ENCODE results near the gene RHO.

The RHO gene

DNA sequence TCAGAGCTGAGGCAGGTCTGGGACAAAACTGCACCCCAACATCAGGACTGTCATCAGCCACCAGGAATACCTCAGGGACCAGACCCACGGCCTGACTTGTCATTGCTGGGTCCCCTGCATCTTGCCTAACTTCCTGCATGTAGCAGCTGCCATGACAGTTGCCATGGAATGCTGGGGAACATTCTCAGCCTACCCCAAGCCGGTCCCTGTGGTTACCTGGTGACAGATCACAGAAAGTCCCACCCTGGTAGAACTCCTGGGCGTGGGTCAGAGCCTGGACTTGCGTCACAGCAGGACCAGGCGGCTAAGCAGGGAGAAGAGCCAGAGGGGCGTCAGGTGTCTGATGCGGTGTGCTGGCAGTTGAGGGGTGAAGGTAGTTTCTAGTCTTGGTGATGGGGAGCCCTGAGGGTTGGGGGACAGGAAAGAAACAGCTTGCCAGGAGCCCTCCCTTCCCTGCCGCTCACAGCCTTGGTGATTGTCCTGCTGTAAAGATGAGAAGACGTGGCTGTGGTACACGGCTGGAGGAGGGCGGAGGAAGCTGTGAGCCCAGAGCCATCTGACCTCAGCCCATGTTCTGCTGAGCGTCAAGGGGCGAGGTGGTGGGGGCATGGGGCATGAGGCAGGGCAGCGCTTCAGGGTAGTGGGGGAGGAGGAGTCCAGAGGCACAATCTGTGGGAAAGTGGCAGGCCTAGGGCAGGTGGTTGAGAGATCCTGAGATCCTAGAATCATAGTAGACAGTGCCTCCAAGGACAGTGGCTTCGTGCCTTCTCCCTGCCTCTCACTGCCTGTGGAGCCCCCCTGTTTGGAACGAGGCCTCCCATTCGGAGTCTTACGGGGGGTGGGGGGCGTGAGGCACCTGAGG is 19.9 kb downstream of the RHO start:
- Histone ChIP-seq H3K36me3 (no peaks in the 10 kb centered on the region), H3K9me3 (no peaks in the 10 kb centered on the region), H3K27me3 (no peaks in the 10 kb centered on the region), H3K4me1 (peaks cover 0 to 15% (median 6%) of the 10 kb centered on the region in 4 donors), H3K4me3 (no peak overlapping the region), H3K27ac (no peak overlapping the region)
- DNase-seq, result no peak
- TF ChIP-seq, protein P1, sequence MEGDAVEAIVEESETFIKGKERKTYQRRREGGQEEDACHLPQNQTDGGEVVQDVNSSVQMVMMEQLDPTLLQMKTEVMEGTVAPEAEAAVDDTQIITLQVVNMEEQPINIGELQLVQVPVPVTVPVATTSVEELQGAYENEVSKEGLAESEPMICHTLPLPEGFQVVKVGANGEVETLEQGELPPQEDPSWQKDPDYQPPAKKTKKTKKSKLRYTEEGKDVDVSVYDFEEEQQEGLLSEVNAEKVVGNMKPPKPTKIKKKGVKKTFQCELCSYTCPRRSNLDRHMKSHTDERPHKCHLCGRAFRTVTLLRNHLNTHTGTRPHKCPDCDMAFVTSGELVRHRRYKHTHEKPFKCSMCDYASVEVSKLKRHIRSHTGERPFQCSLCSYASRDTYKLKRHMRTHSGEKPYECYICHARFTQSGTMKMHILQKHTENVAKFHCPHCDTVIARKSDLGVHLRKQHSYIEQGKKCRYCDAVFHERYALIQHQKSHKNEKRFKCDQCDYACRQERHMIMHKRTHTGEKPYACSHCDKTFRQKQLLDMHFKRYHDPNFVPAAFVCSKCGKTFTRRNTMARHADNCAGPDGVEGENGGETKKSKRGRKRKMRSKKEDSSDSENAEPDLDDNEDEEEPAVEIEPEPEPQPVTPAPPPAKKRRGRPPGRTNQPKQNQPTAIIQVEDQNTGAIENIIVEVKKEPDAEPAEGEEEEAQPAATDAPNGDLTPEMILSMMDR (IDR thresholded peaks at IDR 0.05), result no peak
- intact Hi-C loops (cut with DNase I; ENCODE audit: low total_unique reads), result no loop called here

DNA sequence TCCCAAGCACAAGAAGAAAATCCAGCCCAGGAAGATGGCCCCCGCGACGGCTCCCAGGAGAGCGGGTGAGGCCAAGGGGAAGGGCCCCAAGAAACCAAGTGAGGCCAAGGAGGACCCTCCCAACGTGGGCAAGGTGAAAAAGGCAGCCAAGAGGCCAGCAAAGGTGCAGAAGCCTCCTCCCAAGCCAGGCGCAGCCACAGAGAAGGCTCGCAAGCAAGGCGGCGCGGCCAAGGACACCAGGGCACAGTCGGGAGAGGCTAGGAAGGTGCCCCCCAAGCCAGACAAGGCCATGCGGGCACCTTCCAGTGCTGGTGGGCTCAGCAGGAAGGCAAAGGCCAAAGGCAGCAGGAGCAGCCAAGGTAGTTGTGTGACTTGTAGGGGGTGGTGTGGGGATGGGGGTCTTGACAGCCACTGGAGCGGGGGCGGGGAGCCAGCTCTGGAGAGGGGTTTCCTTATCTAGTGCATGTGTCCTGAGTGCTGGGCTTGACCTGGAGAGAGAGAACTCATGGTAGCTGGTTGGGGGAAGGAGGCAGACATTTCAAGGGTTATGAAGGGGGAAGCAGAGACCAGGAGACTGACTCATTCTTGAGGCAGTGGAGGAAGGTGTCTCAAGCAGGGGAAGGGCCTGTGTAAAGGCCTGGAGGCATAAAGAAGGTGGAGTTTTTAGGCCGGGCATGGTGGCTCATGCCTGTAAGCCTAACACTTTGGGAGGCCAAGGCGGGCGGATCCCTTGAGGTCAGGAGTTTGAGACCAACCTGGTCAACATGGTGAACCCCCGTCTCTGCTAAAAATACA is 20.8 kb downstream of the RHO start:
- peaks cover 0 to 22% (median 8%) of the 10 kb centered on the region in 4 donors for H3K4me1 ChIP-seq
- no peak overlapping the region for H3K27ac ChIP-seq
- H3K27me3 ChIP-seq, result no peaks in the 10 kb centered on the region
- intact Hi-C loops (cut with DNase I; ENCODE audit: low total_unique reads), result no loop called here
- TF ChIP-seq, protein P1 (IDR thresholded peaks at IDR 0.05), result no peak
- no peak overlapping the region for H3K4me3 ChIP-seq
- no peaks in the 10 kb centered on the region for H3K36me3 ChIP-seq
- no peak for DNase-seq
- H3K9me3 ChIP-seq, result no peaks in the 10 kb centered on the region

DNA sequence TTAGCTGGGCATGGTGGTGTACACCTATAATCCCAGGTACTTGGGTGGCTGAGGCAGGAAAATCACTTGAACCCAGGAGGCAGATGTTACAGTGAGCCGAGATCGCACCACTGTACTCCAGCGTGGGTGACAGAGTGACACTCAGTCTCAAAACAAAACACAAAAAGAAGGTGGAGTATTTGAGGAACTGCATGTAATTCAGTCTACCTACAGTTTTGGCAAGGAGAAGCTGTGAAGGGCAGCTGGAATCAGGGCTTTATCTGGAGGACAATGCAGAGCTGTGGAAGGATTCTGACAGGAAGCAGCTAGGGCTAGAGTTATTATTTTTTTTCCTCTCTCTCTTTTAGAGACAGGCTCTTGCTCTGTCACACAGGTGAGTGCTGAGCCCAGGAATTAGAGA is 21.4 kb downstream of the RHO start:
- intact Hi-C loops (cut with DNase I; ENCODE audit: low total_unique reads), result no loop called here
- no peaks in the 10 kb centered on the region for H3K27me3 ChIP-seq
- DNase-seq, result no peak
- no peak overlapping the region for H3K4me3 ChIP-seq
- H3K27ac ChIP-seq, result no peak overlapping the region
- H3K4me1 ChIP-seq, result peaks cover 0 to 28% (median 14%) of the 10 kb centered on the region in 4 donors
- H3K36me3 ChIP-seq, result no peaks in the 10 kb centered on the region
- TF ChIP-seq, protein P1 (IDR thresholded peaks at IDR 0.05), result no peak
- no peaks in the 10 kb centered on the region for H3K9me3 ChIP-seq

DNA sequence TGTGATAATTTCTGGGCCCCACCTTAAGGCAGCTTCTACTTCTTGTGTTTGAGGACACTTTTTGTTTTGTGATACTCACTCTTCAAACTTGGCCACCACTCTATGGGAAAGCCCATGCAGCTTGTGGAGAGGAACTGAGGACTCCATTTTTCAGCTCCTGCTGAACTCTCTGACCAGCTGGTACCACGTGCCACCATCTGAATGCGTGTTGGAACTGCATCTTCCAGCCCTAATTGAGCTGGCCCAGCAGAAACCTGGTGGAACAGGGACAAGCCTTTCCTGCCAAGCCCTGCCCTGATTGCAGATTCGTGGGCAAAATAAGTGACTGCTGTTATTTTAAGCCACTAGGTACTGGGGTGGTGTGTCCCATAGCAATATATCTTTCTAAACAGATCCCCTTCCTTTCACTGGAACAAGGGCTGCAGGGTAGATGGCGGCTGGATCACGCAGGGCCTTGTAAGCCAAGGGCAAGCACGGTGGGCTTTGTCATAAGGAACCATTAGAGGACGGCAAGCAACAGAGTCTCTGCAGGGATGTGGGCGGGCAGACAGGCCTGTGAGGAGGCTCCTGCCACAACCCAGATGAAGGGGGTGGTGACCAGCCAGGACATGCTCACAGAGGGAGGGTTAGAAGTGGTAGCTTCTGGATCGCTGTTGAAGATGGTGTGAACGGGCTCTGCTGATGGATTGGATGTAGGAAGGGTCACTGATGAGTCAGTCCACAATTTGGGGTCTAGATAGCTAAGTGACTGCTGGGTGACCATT is 24.0 kb downstream of the RHO start:
- Histone ChIP-seq H3K36me3 (peaks cover 13 to 18% (median 18%) of the 10 kb centered on the region in 3 donors), H3K4me3 (no peak overlapping the region), H3K27ac (peak overlapping the region; percentile 13 to 39), H3K4me1 (peaks cover 3 to 55% (median 36%) of the 10 kb centered on the region in 4 donors), H3K27me3 (no peaks in the 10 kb centered on the region), H3K9me3 (no peaks in the 10 kb centered on the region)
- TF ChIP-seq, protein P1 (IDR thresholded peaks at IDR 0.05), result no peak
- no peak for DNase-seq
- intact Hi-C loops (cut with DNase I; ENCODE audit: low total_unique reads), result no loop called here

DNA sequence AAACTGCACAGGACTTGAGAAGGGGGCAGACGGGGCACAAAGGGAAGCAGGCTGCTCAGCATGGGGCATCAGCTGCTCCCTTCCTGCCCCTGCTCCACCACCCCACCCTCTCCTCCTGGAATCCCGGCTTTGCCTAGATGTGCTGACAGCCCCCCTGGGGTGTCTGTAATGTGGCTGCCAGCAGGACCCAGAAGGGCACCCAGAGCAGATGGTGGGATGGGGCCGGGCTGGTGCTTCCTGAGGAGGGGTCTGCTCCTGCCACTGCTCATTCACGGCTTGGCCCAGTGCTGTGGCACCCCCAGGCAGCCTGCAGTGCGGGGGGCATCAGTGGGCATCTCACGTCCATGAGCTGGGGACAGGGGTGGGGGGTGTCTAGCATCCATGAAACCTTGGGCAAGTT is 24.7 kb downstream of the RHO start:
- intact Hi-C loops (cut with DNase I; ENCODE audit: low total_unique reads), result no loop called here
- TF ChIP-seq, protein P1 (IDR thresholded peaks at IDR 0.05), result no peak
- Histone ChIP-seq H3K27me3 (no peaks in the 10 kb centered on the region), H3K4me3 (no peak overlapping the region), H3K36me3 (peaks cover 13 to 21% (median 18%) of the 10 kb centered on the region in 3 donors), H3K27ac (peak overlapping the region; percentile 13 to 39), H3K4me1 (peaks cover 3 to 62% (median 43%) of the 10 kb centered on the region in 4 donors), H3K9me3 (no peaks in the 10 kb centered on the region)
- DNase-seq, result no peak

Data from tibial artery (tissue), 4 donors.